ENCODE measurements around the gene PDXDC1. TPM values are rescaled to one million over a fixed set of nuclear protein-coding genes. Genes with fewer than 3 reads are reported as not detected.
"Not testable (repeated sequence)": the region's sequence is repeated elsewhere in the genome, so short reads cannot be mapped to it uniquely, and the experiment has no call there.

Gene PDXDC1
- total RNA-seq, 4 donors from 2014 or later, result 70.0 to 92.2 (median 87.6) TPM

- peak; percentile 96 for ATAC-seq
- H3K36me3 ChIP-seq, H3K4me1 ChIP-seq, H3K27me3 ChIP-seq, H3K9me3 ChIP-seq: not testable (repeated sequence)
- TF ChIP-seq POLR2AphosphoS5 (IDR thresholded peaks at IDR 0.05) (peak; percentile 29), POLR2A (IDR thresholded peaks at IDR 0.05) (peak; percentile 71 to 85)
- H3K4me3 ChIP-seq, result peak overlapping the region in 1 of 2 donors; percentile 58
- peak overlapping the region in 3 of 4 donors; percentile 85 to 90 (median 87) for H3K27ac ChIP-seq
- no CpG with 5 or more reads among the region's 80 CpGs for WGBS, 2 donors (ENCODE audit: low coverage in 1 of 2)
These were observed 180.1 kb downstream of the PDXDC1 start for GRCh38 chr16:15154650-15155562.

DNA sequence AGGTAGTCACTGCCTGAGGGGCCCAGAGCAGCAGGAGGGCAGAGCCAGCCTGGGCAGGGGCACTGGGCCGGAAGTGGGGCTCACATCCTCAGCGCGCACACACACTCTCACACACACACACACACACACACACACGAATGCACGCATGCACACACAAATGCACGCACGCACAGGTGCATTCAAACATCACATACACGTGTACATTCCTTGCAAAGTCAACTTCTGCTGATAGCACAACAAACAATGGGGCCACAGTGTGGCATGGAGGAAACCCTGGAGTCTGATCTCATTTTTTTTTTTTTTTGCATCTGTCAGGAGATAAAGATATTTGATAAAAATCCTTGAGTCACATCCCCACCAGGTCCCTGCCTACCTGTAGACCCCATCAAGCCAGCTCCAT, 182.8 kb downstream of the PDXDC1 start:
- not testable (repeated sequence) for H3K4me1 ChIP-seq, H3K9me3 ChIP-seq, H3K27ac ChIP-seq, H3K27me3 ChIP-seq, H3K36me3 ChIP-seq, ATAC-seq, H3K4me3 ChIP-seq
- WGBS, 2 donors (ENCODE audit: low coverage in 1 of 2), result no CpG with 5 or more reads among the region's 8 CpGs

GRCh38 chr16:15159671-15160070, 184.8 kb downstream of the PDXDC1 start:
- H3K4me1 ChIP-seq, H3K27ac ChIP-seq, H3K36me3 ChIP-seq, H3K27me3 ChIP-seq, H3K4me3 ChIP-seq, H3K9me3 ChIP-seq, ATAC-seq: not testable (repeated sequence)
- WGBS, 2 donors (ENCODE audit: low coverage in 1 of 2), result 100% methylated on average over 4 of the region's 5 CpGs; no CpG with 5 or more reads in 1 of the 2 donors

DNA sequence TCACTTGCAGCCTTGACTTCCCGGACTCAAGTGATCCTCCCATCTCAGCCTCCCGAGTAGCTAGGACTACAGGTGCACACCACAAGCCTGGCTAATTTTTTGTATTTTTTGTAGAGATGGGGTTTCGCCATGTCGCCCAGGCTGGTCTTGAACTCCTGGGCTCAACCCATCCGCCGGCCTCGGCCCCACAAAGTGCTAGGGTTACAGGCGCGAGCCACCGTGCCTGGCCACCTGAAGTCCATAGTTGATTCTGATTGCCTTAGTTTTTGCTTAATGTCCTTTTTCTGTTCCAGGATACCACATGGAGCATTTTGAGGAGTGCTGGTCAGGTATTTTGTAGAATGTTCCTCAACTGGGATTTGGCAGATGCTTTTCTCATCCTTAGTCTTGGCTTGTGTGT, 185.7 kb downstream of the PDXDC1 start:
- ATAC-seq, result not testable (repeated sequence)

GRCh38 chr16:15163055-15163454, 188.2 kb downstream of the PDXDC1 start:
- H3K4me3 ChIP-seq, H3K27me3 ChIP-seq, H3K36me3 ChIP-seq, H3K4me1 ChIP-seq, H3K27ac ChIP-seq, H3K9me3 ChIP-seq, ATAC-seq: not testable (repeated sequence)
- 54 to 74% methylated on average over 1 of the region's 1 CpG for WGBS, 2 donors (ENCODE audit: low coverage in 1 of 2)

More for the DNA sequence above, 185.7 kb downstream of the PDXDC1 start:
- H3K4me1 ChIP-seq, H3K27me3 ChIP-seq, H3K9me3 ChIP-seq, H3K4me3 ChIP-seq, H3K36me3 ChIP-seq, H3K27ac ChIP-seq: not testable (repeated sequence)
- WGBS, 2 donors (ENCODE audit: low coverage in 1 of 2), result no CpG with 5 or more reads among the region's 10 CpGs

GRCh38 chr16:15166177-15166576, 191.4 kb downstream of the PDXDC1 start:
- not testable (repeated sequence) for H3K4me1 ChIP-seq, H3K27me3 ChIP-seq, H3K27ac ChIP-seq, ATAC-seq, H3K36me3 ChIP-seq, H3K4me3 ChIP-seq, H3K9me3 ChIP-seq

DNA sequence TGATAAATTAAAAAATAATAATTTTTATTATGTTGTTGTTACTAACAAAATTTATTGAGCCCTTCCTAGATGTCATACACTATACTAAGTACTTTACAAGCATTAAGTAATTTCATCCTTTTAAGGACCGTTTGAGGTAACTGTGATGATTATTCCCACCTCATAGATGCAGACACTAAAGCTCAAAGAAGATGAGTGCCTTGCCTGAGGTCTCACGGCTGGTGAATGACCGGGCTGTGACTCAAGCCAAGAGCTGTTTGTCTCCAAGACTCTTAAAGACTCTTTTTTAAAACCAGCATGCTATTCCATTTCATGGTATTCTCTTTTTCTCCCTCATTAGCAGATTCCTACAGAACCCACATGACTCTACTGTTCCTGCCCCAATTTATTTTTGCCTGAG, 193.5 kb downstream of the PDXDC1 start:
- not testable (repeated sequence) for H3K4me1 ChIP-seq, H3K27ac ChIP-seq, H3K9me3 ChIP-seq, H3K4me3 ChIP-seq, H3K27me3 ChIP-seq, H3K36me3 ChIP-seq, ATAC-seq
- 61 to 73% methylated on average over 3 of the region's 3 CpGs for WGBS, 2 donors (ENCODE audit: low coverage in 1 of 2)

- H3K9me3 ChIP-seq, H3K4me3 ChIP-seq, H3K4me1 ChIP-seq, H3K27me3 ChIP-seq, H3K36me3 ChIP-seq, ATAC-seq, H3K27ac ChIP-seq: not testable (repeated sequence)
- WGBS, 2 donors (ENCODE audit: low coverage in 1 of 2), result 53% methylated on average over 3 of the region's 5 CpGs; no CpG with 5 or more reads in 1 of the 2 donors
These were observed 194.3 kb downstream of the PDXDC1 start for GRCh38 chr16:15168953-15169652.

- WGBS, 2 donors (ENCODE audit: low coverage in 1 of 2), result 67 to 76% methylated on average over 2 of the region's 3 CpGs
- not testable (repeated sequence) for ATAC-seq, H3K27me3 ChIP-seq, H3K9me3 ChIP-seq, H3K4me1 ChIP-seq, H3K27ac ChIP-seq, H3K36me3 ChIP-seq, H3K4me3 ChIP-seq
These were observed 205.1 kb downstream of the PDXDC1 start for GRCh38 chr16:15179909-15180308.

DNA sequence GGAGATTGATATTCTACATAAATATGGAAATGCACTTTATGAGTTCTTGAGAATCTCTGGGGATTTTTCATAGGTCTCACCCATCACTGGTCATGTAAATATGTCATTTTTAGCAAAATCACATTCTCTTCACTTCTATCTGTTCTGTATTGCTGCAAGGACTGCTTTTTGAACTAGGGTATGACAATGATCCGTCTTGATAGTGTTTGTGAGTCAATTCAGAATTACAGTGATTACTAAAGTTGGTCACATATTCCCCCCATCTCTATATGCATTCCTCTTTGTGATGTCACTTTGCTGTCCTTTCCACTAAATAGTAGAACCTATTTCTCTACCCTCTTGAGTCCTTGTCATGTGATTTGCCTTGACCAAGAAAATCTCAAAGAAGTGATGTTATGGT, 206.1 kb downstream of the PDXDC1 start:
- WGBS, 2 donors (ENCODE audit: low coverage in 1 of 2), result 75 to 78% methylated on average over 1 of the region's 1 CpG
- not testable (repeated sequence) for H3K27me3 ChIP-seq, ATAC-seq, H3K4me1 ChIP-seq, H3K36me3 ChIP-seq, H3K9me3 ChIP-seq, H3K27ac ChIP-seq, H3K4me3 ChIP-seq

DNA sequence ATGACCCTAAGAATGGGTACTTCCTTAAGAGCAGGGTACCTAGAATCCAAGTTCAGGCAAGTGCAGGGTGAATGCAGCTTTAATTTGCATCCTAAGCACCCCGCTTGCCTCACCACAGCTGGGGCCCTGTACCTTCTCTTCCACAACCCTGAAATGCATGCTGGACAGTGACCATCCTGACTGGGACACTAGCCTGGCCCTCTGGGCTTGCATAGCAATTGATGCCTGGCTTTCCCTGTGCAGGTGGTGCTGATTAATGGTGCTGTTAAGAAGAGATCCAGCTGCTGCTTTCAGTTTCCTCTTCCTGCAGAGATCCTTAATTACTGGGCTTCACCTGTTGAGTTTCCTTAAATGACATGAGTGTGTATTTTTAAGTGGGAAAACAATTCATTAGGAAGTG, 209.2 kb downstream of the PDXDC1 start:
- H3K36me3 ChIP-seq, result not testable (repeated sequence)

More for the DNA sequence above, 209.2 kb downstream of the PDXDC1 start:
- not testable (repeated sequence) for H3K27me3 ChIP-seq, ATAC-seq, H3K4me3 ChIP-seq, H3K9me3 ChIP-seq, H3K4me1 ChIP-seq, H3K27ac ChIP-seq
- WGBS, 2 donors (ENCODE audit: low coverage in 1 of 2), result 80% methylated on average over 1 of the region's 1 CpG; no CpG with 5 or more reads in 1 of the 2 donors

Measured in gastroesophageal sphincter (tissue), 4 donors.